Measurements from ENCODE around the gene TCF25.

The TCF25 gene

DNA sequence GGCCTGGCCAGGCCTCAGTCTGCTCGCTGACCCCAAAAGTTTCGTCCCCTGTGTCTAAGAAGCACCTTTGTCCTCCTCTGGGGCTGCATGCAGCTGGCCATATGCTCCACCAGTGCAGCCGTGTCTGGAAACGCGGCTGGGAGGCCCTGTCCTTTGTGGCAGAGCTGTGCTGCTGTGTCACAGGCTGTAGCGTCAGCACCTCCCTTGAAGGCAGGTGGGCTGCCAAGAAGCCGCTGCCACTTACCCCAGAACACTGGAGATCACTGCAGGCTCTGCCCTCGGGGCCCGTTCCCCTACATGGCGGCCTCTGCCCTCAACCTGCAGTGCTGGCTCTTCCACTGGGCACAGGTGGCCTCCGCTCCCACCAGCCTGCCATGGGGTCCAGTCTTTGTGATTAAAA lies 29.6 kb downstream of the TCF25 start:
- Histone ChIP-seq H3K27me3 (ENCODE audit: low read depth, low read length) (no peaks in the 10 kb centered on the region), H3K27ac (ENCODE audit: low read length) (no peak overlapping the region), H3K4me3 (ENCODE audit: low read depth in 1 of 2, low read length in 2 of 2) (no peak overlapping the region), H3K36me3 (ENCODE audit: control insufficient read depth in 1 of 2, insufficient read depth in 2 of 2, low read length in 2 of 2) (peaks cover 37 to 79% of the 10 kb centered on the region in 2 donors), H3K9me3 (ENCODE audit: control insufficient read depth in 1 of 2, low read length in 2 of 2) (no peaks in the 10 kb centered on the region), H3K4me1 (ENCODE audit: control insufficient read depth in 1 of 2, insufficient read depth in 2 of 2, low read length in 2 of 2) (no peaks in the 10 kb centered on the region)

DNA sequence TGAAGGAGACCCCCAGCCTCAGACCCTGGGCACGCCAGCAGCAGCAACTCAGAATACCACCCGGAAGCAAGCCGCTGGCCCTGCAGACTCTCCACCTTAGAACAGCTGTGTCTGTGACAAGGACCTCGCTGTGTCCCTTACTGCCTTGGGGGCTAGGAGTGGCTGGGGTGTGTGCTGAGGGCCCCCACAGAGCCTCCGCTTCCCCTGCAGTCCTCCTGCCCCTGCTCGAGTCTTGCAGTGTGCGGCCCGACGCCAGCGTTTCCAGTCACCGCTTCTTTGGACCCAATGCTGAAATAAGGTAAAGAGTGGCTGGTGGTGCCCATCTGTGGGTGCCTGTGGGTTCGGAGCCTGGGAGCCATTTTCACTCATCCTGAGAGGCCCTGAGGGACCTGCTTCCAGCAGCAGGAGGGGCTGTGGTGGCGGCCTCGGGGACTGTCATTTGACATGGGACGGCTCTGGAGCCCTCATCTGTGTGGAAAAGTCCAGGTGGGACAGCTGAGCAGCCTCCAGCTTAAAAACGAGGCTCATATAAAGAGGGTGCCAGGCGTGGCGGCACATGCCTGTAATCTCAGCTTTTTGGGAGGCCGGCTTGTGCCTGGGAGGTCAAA lies 30.6 kb downstream of the TCF25 start:
- H3K36me3 ChIP-seq (ENCODE audit: control insufficient read depth in 1 of 2, insufficient read depth in 2 of 2, low read length in 2 of 2): peaks cover 34 to 78% of the 10 kb centered on the region in 2 donors
- no peak overlapping the region for H3K4me3 ChIP-seq (ENCODE audit: low read depth in 1 of 2, low read length in 2 of 2)
- H3K27me3 ChIP-seq (ENCODE audit: low read depth, low read length): no peaks in the 10 kb centered on the region
- H3K9me3 ChIP-seq (ENCODE audit: control insufficient read depth in 1 of 2, low read length in 2 of 2): no peaks in the 10 kb centered on the region
- no peak overlapping the region for H3K27ac ChIP-seq (ENCODE audit: low read length)
- no peaks in the 10 kb centered on the region for H3K4me1 ChIP-seq (ENCODE audit: control insufficient read depth in 1 of 2, insufficient read depth in 2 of 2, low read length in 2 of 2)

DNA sequence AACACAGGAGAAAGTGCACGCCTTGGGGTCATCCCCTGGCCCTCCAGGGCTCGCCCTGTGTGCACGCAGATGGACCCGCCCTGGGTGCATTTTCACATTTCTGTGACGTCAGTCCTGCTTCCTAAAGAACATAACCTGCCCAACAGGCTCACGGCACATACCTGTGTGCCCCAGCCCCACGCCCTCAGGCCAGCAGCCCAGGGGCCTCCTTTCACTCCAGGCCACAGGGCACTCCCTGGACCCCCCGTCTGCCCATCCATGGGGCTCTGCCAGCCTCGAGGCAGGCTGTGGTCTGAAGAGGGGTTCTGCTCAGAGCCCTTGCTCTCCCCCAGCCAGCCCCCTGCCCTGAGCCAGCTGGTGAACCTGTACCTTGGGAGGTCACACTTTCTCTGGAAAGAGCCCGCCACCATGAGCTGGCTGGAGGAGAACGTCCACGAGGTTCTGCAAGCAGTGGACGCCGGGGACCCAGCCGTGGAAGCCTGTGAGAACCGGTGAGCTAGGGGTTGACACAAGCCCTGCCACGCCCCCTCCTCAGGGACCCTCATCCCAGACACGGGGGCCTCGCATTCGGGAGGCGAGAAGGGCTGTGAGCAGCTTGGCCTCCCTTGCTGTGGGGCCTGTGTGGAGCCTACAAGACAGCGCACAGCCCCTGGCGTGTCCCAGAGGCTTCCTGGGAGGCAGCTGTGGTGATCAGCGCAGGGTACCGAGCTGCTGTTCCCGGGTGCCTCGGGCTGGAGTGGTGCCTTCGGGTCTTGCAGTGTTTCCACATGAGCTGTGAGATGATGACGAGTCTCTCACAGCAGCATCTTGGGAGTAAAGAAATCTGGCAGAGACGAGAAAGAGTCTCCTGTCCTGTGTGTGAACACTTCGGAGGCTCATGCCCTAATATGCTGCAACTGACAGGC lies 31.5 kb downstream of the TCF25 start:
- H3K27ac ChIP-seq (ENCODE audit: low read length): no peak overlapping the region
- peaks cover 0 to 3% of the 10 kb centered on the region in 2 donors for H3K4me1 ChIP-seq (ENCODE audit: control insufficient read depth in 1 of 2, insufficient read depth in 2 of 2, low read length in 2 of 2)
- H3K4me3 ChIP-seq (ENCODE audit: low read depth in 1 of 2, low read length in 2 of 2): no peak overlapping the region
- peaks cover 31 to 74% of the 10 kb centered on the region in 2 donors for H3K36me3 ChIP-seq (ENCODE audit: control insufficient read depth in 1 of 2, insufficient read depth in 2 of 2, low read length in 2 of 2)
- H3K9me3 ChIP-seq (ENCODE audit: control insufficient read depth in 1 of 2, low read length in 2 of 2): no peaks in the 10 kb centered on the region
- H3K27me3 ChIP-seq (ENCODE audit: low read depth, low read length): no peaks in the 10 kb centered on the region

DNA sequence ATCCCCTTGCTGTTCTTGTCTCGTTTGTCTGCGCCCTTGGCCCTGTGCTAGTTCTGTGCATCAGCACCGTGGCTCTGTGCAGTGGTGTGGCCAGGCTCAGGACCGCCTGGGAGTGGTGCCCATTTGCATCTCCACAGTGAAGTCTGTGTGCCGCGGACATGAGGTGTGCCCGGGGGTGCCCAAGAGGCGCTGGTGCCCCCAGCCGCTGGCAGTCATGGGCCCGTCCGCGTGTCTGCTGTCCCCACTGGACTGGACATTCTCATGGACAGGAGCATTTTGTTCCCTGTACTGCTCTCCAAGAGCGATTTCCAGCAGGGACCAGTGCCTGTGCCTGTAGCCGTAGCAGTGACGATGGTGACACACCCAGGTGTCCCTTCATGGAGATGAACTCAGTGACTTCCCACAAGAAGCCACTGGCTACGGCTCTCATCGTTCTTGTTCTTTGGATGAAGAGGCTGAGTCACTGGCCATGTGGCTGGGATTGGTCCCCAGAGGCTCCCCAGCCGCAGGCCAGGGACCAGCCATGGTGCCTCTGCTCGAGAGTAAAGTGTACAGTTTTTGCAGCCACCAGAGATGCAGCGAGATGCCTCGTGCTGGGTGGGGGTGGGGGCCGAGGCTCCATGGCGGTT lies 32.2 kb downstream of the TCF25 start:
- no peak overlapping the region for H3K4me3 ChIP-seq (ENCODE audit: low read depth in 1 of 2, low read length in 2 of 2)
- no peaks in the 10 kb centered on the region for H3K27me3 ChIP-seq (ENCODE audit: low read depth, low read length)
- H3K9me3 ChIP-seq (ENCODE audit: control insufficient read depth in 1 of 2, low read length in 2 of 2): no peaks in the 10 kb centered on the region
- H3K36me3 ChIP-seq (ENCODE audit: control insufficient read depth in 1 of 2, insufficient read depth in 2 of 2, low read length in 2 of 2): peaks cover 30 to 70% of the 10 kb centered on the region in 2 donors
- no peak overlapping the region for H3K27ac ChIP-seq (ENCODE audit: low read length)
- H3K4me1 ChIP-seq (ENCODE audit: control insufficient read depth in 1 of 2, insufficient read depth in 2 of 2, low read length in 2 of 2): peaks cover 0 to 5% of the 10 kb centered on the region in 2 donors

DNA sequence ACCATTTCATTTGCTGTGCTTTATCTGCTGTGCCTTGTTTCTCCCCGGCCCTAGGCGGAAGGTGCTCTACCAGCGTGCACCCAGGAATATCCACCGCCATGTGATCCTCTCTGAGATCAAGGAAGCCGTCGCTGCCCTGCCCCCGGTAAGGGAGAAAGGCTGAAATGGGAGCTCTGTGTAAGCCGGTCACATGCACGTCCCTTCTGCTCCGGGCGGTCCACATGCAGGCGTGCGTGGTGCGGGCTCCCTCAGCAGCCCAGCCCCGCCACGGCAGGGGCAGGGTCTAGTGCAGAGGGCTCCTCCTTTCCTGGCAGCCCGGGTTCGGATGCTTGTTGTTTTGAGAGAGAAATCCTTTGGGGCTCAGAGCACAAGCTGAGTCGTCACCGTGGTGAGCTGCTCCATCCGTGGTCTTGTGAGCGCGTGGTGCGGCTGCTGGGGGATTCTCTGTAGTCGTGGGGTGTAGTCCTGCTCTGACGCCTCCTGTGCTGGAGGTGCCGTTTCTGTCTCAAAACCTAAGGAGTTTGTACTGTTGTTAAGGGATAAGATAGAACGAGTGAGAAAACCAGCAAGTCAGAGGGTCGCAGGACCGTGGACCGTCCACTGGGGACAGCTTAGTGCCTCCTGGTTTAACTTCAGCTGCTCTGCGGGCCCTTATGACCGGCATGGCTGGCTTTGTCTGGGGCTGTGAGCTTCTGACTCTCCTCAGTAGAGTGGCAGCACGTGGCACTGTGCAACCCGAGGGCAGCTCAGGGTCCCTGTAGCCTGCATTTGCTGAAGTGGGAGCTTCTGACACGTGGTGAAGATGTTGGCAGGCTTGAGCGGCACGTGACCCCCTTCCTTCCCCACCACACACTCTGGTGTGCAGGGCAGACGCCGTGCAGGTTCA lies 33.0 kb downstream of the TCF25 start:
- Histone ChIP-seq H3K27me3 (ENCODE audit: low read depth, low read length) (no peaks in the 10 kb centered on the region), H3K36me3 (ENCODE audit: control insufficient read depth in 1 of 2, insufficient read depth in 2 of 2, low read length in 2 of 2) (peaks cover 28 to 71% of the 10 kb centered on the region in 2 donors), H3K4me3 (ENCODE audit: low read depth in 1 of 2, low read length in 2 of 2) (no peak overlapping the region), H3K4me1 (ENCODE audit: control insufficient read depth in 1 of 2, insufficient read depth in 2 of 2, low read length in 2 of 2) (peaks cover 0 to 5% of the 10 kb centered on the region in 2 donors), H3K27ac (ENCODE audit: low read length) (no peak overlapping the region), H3K9me3 (ENCODE audit: control insufficient read depth in 1 of 2, low read length in 2 of 2) (no peaks in the 10 kb centered on the region)

DNA sequence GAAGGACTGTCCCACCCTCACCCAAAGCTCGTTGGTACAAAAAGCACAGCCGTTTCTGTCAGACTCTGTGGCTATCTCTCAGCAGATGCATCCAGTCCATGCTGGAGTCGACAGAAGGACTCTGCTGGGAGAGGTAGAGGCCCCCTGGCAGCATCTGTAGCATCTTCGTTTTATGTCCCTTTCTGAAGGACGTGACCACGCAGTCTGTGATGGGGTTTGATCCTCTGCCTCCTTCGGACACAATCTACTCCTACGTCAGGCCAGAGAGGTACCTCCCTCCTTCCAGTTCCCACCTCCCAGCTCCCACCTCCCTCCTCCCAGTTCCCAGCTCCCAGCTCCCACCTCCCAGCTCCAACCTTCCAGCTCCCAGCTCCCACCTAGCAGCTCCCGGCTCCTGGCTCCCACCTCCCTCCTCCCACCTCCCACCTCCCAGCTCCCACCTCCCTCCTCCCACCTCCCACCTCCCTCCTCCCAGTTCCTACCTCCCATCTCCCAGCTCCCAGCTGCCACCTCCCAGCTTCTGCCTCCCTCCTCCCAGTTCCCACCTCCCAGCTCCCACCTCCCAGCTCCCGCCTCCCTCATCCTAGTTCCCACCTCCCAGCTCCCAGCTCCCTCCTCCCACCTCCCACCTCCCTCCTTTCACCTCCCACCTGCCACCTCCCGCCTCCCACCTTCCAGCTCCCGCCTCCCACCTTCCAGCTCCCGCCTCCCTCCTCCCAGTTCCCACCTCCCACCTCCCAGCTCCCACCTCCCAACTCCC lies 33.8 kb downstream of the TCF25 start:
- Histone ChIP-seq H3K27me3 (ENCODE audit: low read depth, low read length) (no peaks in the 10 kb centered on the region), H3K4me3 (ENCODE audit: low read depth in 1 of 2, low read length in 2 of 2) (no peak overlapping the region), H3K27ac (ENCODE audit: low read length) (no peak overlapping the region), H3K4me1 (ENCODE audit: control insufficient read depth in 1 of 2, insufficient read depth in 2 of 2, low read length in 2 of 2) (peaks cover 0 to 5% of the 10 kb centered on the region in 2 donors), H3K9me3 (ENCODE audit: control insufficient read depth in 1 of 2, low read length in 2 of 2) (no peaks in the 10 kb centered on the region), H3K36me3 (ENCODE audit: control insufficient read depth in 1 of 2, insufficient read depth in 2 of 2, low read length in 2 of 2) (peaks cover 28 to 75% of the 10 kb centered on the region in 2 donors)

DNA sequence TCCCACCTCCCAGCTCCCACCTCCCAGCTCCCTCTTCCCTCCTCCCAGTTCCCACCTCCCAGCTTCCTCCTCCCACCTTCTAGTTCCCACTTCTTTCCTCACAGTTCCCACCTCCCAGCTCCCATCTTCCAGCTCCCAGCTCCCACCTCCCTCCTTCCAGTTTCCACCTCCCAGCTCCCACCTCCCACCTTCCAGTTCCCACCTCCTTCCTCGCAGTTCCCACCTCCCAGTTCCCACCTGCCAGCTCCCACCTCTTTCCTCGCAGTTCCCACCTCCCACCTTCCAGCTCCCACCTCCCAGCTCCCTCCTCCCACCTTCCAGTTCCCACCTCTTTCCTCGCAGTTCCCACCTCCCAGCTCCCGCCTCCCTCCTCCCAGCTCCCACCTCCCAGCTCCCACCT lies 34.8 kb downstream of the TCF25 start:
- Histone ChIP-seq H3K27ac (ENCODE audit: low read length) (no peak overlapping the region), H3K27me3 (ENCODE audit: low read depth, low read length) (no peaks in the 10 kb centered on the region), H3K4me1 (ENCODE audit: control insufficient read depth in 1 of 2, insufficient read depth in 2 of 2, low read length in 2 of 2) (peaks cover 0 to 5% of the 10 kb centered on the region in 2 donors), H3K36me3 (ENCODE audit: control insufficient read depth in 1 of 2, insufficient read depth in 2 of 2, low read length in 2 of 2) (peaks cover 31 to 72% of the 10 kb centered on the region in 2 donors), H3K9me3 (ENCODE audit: control insufficient read depth in 1 of 2, low read length in 2 of 2) (no peaks in the 10 kb centered on the region), H3K4me3 (ENCODE audit: low read depth in 1 of 2, low read length in 2 of 2) (no peak overlapping the region)

DNA sequence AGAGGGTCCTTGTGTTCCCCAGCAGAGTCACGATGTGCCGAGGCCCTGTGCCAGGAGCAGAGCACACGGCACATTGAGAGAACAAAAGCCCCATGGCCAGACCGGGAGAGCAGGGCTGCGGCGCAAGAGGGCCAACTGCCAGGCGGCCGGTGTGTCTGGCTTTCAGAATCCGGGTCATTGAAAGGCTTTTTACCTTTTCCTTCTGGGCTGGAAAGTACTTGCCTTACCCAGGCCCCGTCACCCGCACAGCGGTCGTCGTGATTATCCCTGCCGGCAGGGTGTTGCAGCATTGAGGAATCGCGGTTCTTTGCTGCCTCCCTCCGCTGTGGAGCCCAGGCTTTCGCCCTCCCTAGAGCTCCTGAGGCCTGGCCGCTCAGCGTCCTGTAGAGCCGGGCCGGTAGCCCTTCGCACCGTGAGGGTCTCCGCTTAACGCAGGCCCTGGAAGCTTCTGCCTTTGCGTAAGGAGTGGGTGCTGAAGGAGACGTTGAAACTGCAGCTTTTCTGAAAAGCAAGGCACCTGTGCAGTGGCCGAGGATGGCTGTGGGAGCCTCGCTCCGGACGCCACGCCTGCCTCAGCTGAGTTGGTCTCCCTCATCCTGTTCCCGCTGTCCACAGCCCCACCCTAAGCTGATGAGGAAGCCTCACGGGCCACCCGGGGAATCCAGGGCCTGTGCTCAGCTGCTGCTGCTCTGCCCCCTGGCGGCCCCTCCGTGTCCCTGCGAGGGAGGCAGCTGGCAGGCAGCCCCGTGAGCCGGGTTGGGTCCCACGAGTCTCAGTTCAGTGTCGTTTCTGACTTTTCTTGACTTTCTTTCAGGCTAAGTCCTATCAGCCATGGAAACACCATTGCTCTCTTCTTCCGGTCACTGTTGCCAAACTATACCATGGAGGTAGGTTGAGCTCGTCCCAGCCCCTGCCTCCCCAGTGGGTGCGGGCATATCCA lies 36.7 kb downstream of the TCF25 start:
- H3K4me1 ChIP-seq (ENCODE audit: control insufficient read depth in 1 of 2, insufficient read depth in 2 of 2, low read length in 2 of 2): peaks cover 0 to 5% of the 10 kb centered on the region in 2 donors
- H3K4me3 ChIP-seq (ENCODE audit: low read depth in 1 of 2, low read length in 2 of 2): no peak overlapping the region
- peaks cover 30 to 57% of the 10 kb centered on the region in 2 donors for H3K36me3 ChIP-seq (ENCODE audit: control insufficient read depth in 1 of 2, insufficient read depth in 2 of 2, low read length in 2 of 2)
- H3K27me3 ChIP-seq (ENCODE audit: low read depth, low read length): no peaks in the 10 kb centered on the region
- no peaks in the 10 kb centered on the region for H3K9me3 ChIP-seq (ENCODE audit: control insufficient read depth in 1 of 2, low read length in 2 of 2)
- no peak overlapping the region for H3K27ac ChIP-seq (ENCODE audit: low read length)

DNA sequence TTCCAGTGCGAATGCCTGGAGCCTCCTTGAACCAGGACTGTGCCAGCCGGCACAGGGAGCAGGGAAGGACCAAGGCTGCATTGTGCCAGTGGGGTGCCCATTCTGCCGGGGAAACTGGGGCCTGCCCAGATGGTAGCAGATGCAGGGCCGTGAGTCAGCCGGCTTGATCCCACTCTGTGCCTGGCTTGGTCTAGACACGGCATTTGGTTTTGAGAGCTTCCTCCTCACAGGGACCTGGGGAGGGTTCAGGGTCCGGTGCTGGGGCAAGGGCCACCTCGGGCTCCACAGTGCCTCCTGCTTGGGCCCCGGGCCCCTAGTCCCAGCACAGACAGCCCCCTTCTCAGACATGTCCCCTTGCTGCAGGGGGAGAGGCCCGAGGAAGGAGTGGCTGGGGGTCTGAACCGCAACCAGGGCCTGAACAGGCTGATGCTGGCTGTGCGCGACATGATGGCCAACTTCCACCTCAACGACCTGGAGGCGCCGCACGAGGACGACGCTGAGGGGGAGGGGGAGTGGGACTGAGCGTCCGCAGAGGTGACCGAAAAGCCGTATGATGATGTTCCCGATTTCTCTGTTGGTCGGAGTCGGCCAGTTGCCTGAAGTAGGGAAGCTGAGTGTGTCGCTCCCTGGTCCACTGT lies 37.4 kb downstream of the TCF25 start:
- Histone ChIP-seq H3K4me3 (ENCODE audit: low read depth in 1 of 2, low read length in 2 of 2) (no peak overlapping the region), H3K27ac (ENCODE audit: low read length) (no peak overlapping the region), H3K9me3 (ENCODE audit: control insufficient read depth in 1 of 2, low read length in 2 of 2) (no peaks in the 10 kb centered on the region), H3K27me3 (ENCODE audit: low read depth, low read length) (no peaks in the 10 kb centered on the region), H3K36me3 (ENCODE audit: control insufficient read depth in 1 of 2, insufficient read depth in 2 of 2, low read length in 2 of 2) (peaks cover 24 to 50% of the 10 kb centered on the region in 2 donors), H3K4me1 (ENCODE audit: control insufficient read depth in 1 of 2, insufficient read depth in 2 of 2, low read length in 2 of 2) (peaks cover 0 to 5% of the 10 kb centered on the region in 2 donors)
